SK-N-SH (cell line): Measurements from ENCODE around the gene ITIH2. TPM values are rescaled to one million over a fixed set of nuclear protein-coding genes. Genes with fewer than 3 reads are reported as not detected.

ENCODE experiments used
- CTCF ChIA-PET: fragments of 300-600, 350-600 bp; formaldehyde crosslinking; extraction: SDS; loops from one replicate; lab custom pipeline; 2021; lab: Yijun Ruan, JAX
- POLR2A ChIA-PET: fragments of 350-600 bp; sonication (Branson Sonifier 250); formaldehyde crosslinking; extraction: SDS; loops from one replicate; lab custom pipeline; 2020; ENCODE audit warnings: antibody characterized with exemption, inconsistent platforms; lab: Yijun Ruan, JAX
- DNase-seq: peaks from one replicate; pipeline ENCODE4 v3.0.0; 2012
- H2AFZ ChIP-seq: fragments of 200-600 bp; sonication (generic); 2 replicates; pipeline ENCODE4 v1.8.1; 2016; ENCODE audit warnings: antibody characterized with exemption, mild to moderate bottlenecking, low read depth
- H3F3A ChIP-seq: fragments of 200-600 bp; sonication (generic); replicated peaks from 2 replicates; pipeline ENCODE3; 2016; ENCODE audit warnings: antibody characterized with exemption, mild to moderate bottlenecking; ENCODE audit not compliant: insufficient read depth
- H3K27ac ChIP-seq, 2 experiments: fragments of 200-500 bp in 1 of 2; fragments of 200-600 bp in 1 of 2; sonication (Bioruptor generic) in 1 of 2; sonication (generic), shearing (Covaris generic) in 1 of 2; 2 replicates each; pipeline versions ENCODE4 v1.5.1 to v1.6.1; 2014 to 2016; ENCODE audit warnings: low read depth in 2 of 2, inconsistent platforms in 1 of 2, low read length in 1 of 2, mild to moderate bottlenecking in 1 of 2, mixed read lengths in 1 of 2
- H3K27me3 ChIP-seq: fragments of 200-600 bp; sonication (generic), shearing (Covaris generic); 2 replicates; pipeline ENCODE4 v1.6.1; 2016; ENCODE audit warnings: mixed run types; ENCODE audit not compliant: insufficient read depth
- H3K36me3 ChIP-seq, 2 experiments: fragments of 200-500 bp in 1 of 2; fragments of 200-600 bp in 1 of 2; sonication (Bioruptor generic) in 1 of 2; sonication (generic) in 1 of 2; replicated peaks in 1 of 2; 2 replicates each; pipeline versions ENCODE3 to v1.5.1; 2014 to 2016; ENCODE audit warnings: low read length in 1 of 2, mild to moderate bottlenecking in 1 of 2; ENCODE audit not compliant: insufficient read depth in 2 of 2, control insufficient read depth in 1 of 2
- H3K4me1 ChIP-seq, 2 experiments: fragments of 200-500 bp in 1 of 2; fragments of 200-600 bp in 1 of 2; sonication (Bioruptor generic) in 1 of 2; sonication (generic), shearing (Covaris generic) in 1 of 2; 2 replicates each; pipeline versions ENCODE4 v1.5.1 to v1.6.1; 2014 to 2016; ENCODE audit warnings: low read depth in 1 of 2, low read length in 1 of 2, mixed run types in 1 of 2; ENCODE audit not compliant: insufficient read depth in 2 of 2, control insufficient read depth in 1 of 2
- H3K4me2 ChIP-seq: fragments of 200-600 bp; sonication (generic), shearing (Covaris generic); 2 replicates; pipeline ENCODE4 v1.6.1; 2017; ENCODE audit warnings: mixed run types
- H3K4me3 ChIP-seq, 2 experiments: fragments of 200-500 bp in 1 of 2; fragments of 200-600 bp in 1 of 2; sonication (Bioruptor generic) in 1 of 2; sonication (generic), shearing (Covaris generic) in 1 of 2; 2 replicates each; pipeline versions ENCODE4 v1.5.1 to v1.8.1; 2014 to 2016; ENCODE audit warnings: low read depth in 2 of 2, inconsistent platforms in 1 of 2, low read length in 1 of 2, mild to moderate bottlenecking in 1 of 2, mixed read lengths in 1 of 2, moderate library complexity in 1 of 2
- H3K79me2 ChIP-seq: fragments of 200-600 bp; sonication (generic); 2 replicates; pipeline ENCODE4 v1.8.1; 2017; ENCODE audit warnings: mild to moderate bottlenecking; ENCODE audit not compliant: insufficient read depth
- H3K9ac ChIP-seq: fragments of 200-600 bp; sonication (generic); 2 replicates; pipeline ENCODE4 v1.6.1; 2017; ENCODE audit warnings: mixed run types
- H3K9me2 ChIP-seq: fragments of 200-600 bp; sonication (generic); 2 replicates; pipeline ENCODE4 v1.6.1; 2017; ENCODE audit warnings: mixed run types
- H3K9me3 ChIP-seq: fragments of 200-600 bp; sonication (generic); 2 replicates; pipeline ENCODE4 v1.6.1; 2017; ENCODE audit warnings: mixed run types, mild to moderate bottlenecking, moderate library complexity
- H4K20me1 ChIP-seq: fragments of 200-600 bp; sonication (generic); 2 replicates; pipeline ENCODE4 v1.6.1; 2017; ENCODE audit warnings: mild to moderate bottlenecking, mixed run types; ENCODE audit not compliant: insufficient read depth
- CTCF ChIP-seq: fragments of 200-600 bp; sonication (generic); IDR thresholded peaks from 2 replicates; pipeline ENCODE4 v1.6.1; 2017; ENCODE audit warnings: antibody characterized with exemption, mild to moderate bottlenecking, moderate library complexity
- ELF1 ChIP-seq: IDR thresholded peaks from 2 replicates; pipeline ENCODE4 v1.4.0; 2012
- EZH2phosphoT487 ChIP-seq: fragments of 200-600 bp; sonication (generic); IDR thresholded peaks from 2 replicates; pipeline ENCODE4 v1.6.1; 2017; ENCODE audit warnings: low read depth, mixed run types, mild to moderate bottlenecking, antibody characterized with exemption, moderate library complexity, borderline replicate concordance
- FOXM1 ChIP-seq: IDR thresholded peaks from 2 replicates; pipeline ENCODE4 v1.4.0; 2012; ENCODE audit warnings: low read depth, mild to moderate bottlenecking
- GABPA ChIP-seq: IDR thresholded peaks from 2 replicates; pipeline ENCODE4 v1.4.0; 2012; ENCODE audit warnings: low read depth, mild to moderate bottlenecking
- MAX ChIP-seq: IDR thresholded peaks from 2 replicates; pipeline ENCODE4 v1.4.0; 2012; ENCODE audit warnings: low read depth
- MEF2A ChIP-seq: IDR thresholded peaks from 2 replicates; pipeline ENCODE4 v1.4.0; 2012; ENCODE audit warnings: low read depth, borderline replicate concordance
- REST ChIP-seq: IDR thresholded peaks from 2 replicates; pipeline ENCODE4 v1.6.1; 2012; ENCODE audit warnings: mild to moderate bottlenecking, low read depth, low read length, moderate library complexity
- SIN3A ChIP-seq: IDR thresholded peaks from 2 replicates; pipeline ENCODE4 v1.6.1; 2012; ENCODE audit warnings: low read depth, mild to moderate bottlenecking, low read length, moderate library complexity, borderline replicate concordance
- SMC3 ChIP-seq: IDR thresholded peaks from 2 replicates; pipeline ENCODE4 v1.6.1; 2012; ENCODE audit warnings: low read depth, low read length, improper control_type of control experiment
- TCF12 ChIP-seq: IDR thresholded peaks from 2 replicates; pipeline ENCODE4 v1.4.0; 2012
- TEAD4 ChIP-seq: IDR thresholded peaks from 2 replicates; pipeline ENCODE4 v1.4.0; 2012; ENCODE audit warnings: mild to moderate bottlenecking, borderline replicate concordance; ENCODE audit not compliant: insufficient read depth
- USF1 ChIP-seq: IDR thresholded peaks from 2 replicates; pipeline ENCODE4 v1.4.0; 2012; ENCODE audit warnings: low read depth, borderline replicate concordance
- WGBS: methylation state at CpG from one replicate; pipeline ENCODE4 v1.1.6; 2017; ENCODE audit warnings: low lambda C conversion rate; 5-methylcytosine and 5-hydroxymethylcytosine counted together
- polyA plus RNA-seq, 3 experiments: library from polyadenylated mRNA; depleted of rRNA; stranded (reverse); fragments of >200 nt; gene quantifications; 2 replicates each; pipeline ENCODE4 v1.2.3, GENCODE V29; 2012

The ITIH2 gene
- polyA plus RNA-seq, 1 of the 3 experiments (the other 2 are of a cell fraction): not detected

GRCh38 chr10:7755103-7755502 is 52.0 kb downstream of the ITIH2 start:
- TF ChIP-seq REST: no peak
- TF ChIP-seq EZH2phosphoT487: no peak
- TF ChIP-seq MAX: no peak
- TF ChIP-seq TEAD4: no peak
- TF ChIP-seq CTCF: no peak
- no peak for TF ChIP-seq SMC3
- TF ChIP-seq SIN3A: no peak
- no peak for TF ChIP-seq USF1
- no peak for TF ChIP-seq ELF1
- TF ChIP-seq GABPA: no peak
- TF ChIP-seq MEF2A: no peak
- no peak for TF ChIP-seq TCF12
- no peak for TF ChIP-seq FOXM1
- H3K4me2 ChIP-seq: no peak overlapping the region
- H3K27ac ChIP-seq: no peak overlapping the region
- no peak overlapping the region for H3K4me3 ChIP-seq
- H3K27me3 ChIP-seq: no peaks in the 10 kb centered on the region
- H2AFZ ChIP-seq: no peak overlapping the region
- no peaks in the 10 kb centered on the region for H3K9me3 ChIP-seq
- ChIA-PET CTCF (no interaction called here), POLR2A (no interaction called here)
- no peaks in the 10 kb centered on the region for H3K79me2 ChIP-seq
- 97% methylated on average over 3 of the region's 3 CpGs for WGBS
- peaks cover 7% of the 10 kb centered on the region for H3F3A ChIP-seq
- DNase-seq: no peak
- peaks cover 64 to 70% of the 10 kb centered on the region in 2 experiments for H3K36me3 ChIP-seq
- H3K4me1 ChIP-seq: no peaks in the 10 kb centered on the region
- no peak overlapping the region for H3K9ac ChIP-seq
- H4K20me1 ChIP-seq: no peaks in the 10 kb centered on the region
- no peaks in the 10 kb centered on the region for H3K9me2 ChIP-seq
